NOMO-1 treated with dmso at 0.1 percent for 144 hours (cell line): ENCODE measurements around the gene ZNF205.

ENCODE experiments used
- DNase-seq: peaks from one replicate; lab custom pipeline; 2025; ENCODE audit not compliant: unreplicated experiment; lab: John Stamatoyannopoulos, UW

ZNF205 gene

GRCh38 chr16:3101018-3101840 lies 11.2 kb upstream of the ZNF205 start:
- peak; percentile 66 for DNase-seq

- peak; percentile 7 for DNase-seq
These were observed 10.4 kb upstream of the ZNF205 start for GRCh38 chr16:3101841-3102470.

GRCh38 chr16:3106205-3106928 lies 6.0 kb upstream of the ZNF205 start:
- DNase-seq = peak; percentile 80

GRCh38 chr16:3112881-3113574 lies 642 bp downstream of the ZNF205 start:
- DNase-seq = no peak

- DNase-seq = no peak
These were observed 1.5 kb downstream of the ZNF205 start for GRCh38 chr16:3113765-3114479.

- DNase-seq = no peak
These were observed 2.6 kb downstream of the ZNF205 start for GRCh38 chr16:3115003-3115402.

GRCh38 chr16:3115561-3115960 lies 3.2 kb downstream of the ZNF205 start:
- DNase-seq = no peak

- DNase-seq = no peak
These were observed 5.9 kb downstream of the ZNF205 start for GRCh38 chr16:3118204-3118790.

- DNase-seq = no peak
These were observed 6.5 kb downstream of the ZNF205 start for GRCh38 chr16:3118846-3119245.

- no peak for DNase-seq
These were observed 6.9 kb downstream of the ZNF205 start for GRCh38 chr16:3119286-3119685.

- DNase-seq = no peak
These were observed 7.5 kb downstream of the ZNF205 start for GRCh38 chr16:3119701-3120408.

- no peak for DNase-seq
These were observed 8.0 kb downstream of the ZNF205 start for GRCh38 chr16:3120435-3120834.

GRCh38 chr16:3121851-3122467 lies 9.6 kb downstream of the ZNF205 start:
- DNase-seq = no peak

GRCh38 chr16:3122926-3123570 lies 10.7 kb downstream of the ZNF205 start:
- no peak for DNase-seq

- DNase-seq = peak; percentile 98
These were observed 11.8 kb downstream of the ZNF205 start for GRCh38 chr16:3123986-3124886.

GRCh38 chr16:3127745-3128144 lies 15.4 kb downstream of the ZNF205 start:
- DNase-seq = no peak
